ENCODE results near the gene RPS6KA2.

The RPS6KA2 gene

DNA sequence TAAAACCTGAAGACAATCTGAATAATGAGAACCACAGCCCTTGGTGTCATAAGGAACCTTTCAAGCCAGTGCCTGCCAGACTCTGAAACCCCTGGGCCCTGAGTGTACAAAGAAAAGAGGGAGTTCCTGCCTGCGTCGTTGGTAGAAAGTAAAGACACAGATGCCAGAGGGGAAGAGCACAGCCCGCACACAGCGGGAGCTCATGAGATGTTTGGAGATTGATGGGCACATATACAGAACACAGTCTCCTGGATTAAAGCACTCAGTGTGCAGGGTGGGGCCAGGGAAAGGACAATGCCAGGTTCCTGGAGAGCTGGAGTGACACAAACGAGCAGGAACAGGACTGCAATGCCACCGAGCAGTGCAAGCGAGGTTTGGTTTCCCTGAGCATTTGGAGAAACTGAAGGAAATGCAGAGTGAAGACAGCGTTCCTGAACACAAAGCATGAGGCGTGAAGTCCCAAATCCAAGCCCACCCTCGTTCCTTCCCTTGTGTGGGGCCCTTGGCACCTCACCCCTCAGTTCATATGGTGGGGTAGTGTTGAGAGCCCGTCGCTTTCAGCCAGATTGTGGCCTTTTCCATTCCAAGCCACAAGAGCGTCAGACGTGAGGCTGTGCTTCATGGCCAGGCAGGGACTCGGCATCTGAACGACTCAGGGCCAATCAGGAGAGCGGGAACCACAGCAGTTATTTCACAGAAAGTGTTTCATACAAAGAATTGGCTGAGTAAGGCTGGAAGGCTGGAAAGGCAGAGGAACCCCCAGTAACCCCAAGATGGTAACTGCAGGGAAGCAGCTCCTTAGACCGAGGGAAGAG lies 41.0 kb upstream of the RPS6KA2 start:
- H3K4me3 ChIP-seq (ENCODE audit: insufficient read depth, low read depth, low read length, poor library complexity, severe bottlenecking): no peak overlapping the region
- no peaks in the 10 kb centered on the region for H3K27me3 ChIP-seq (replicated peaks; ENCODE audit: control insufficient read depth, insufficient read depth, low read length, poor library complexity, severe bottlenecking)
- no peaks in the 10 kb centered on the region for H3K4me1 ChIP-seq (ENCODE audit: control insufficient read depth, insufficient read depth, low read length, poor library complexity, severe bottlenecking)
- H3K9me3 ChIP-seq (ENCODE audit: control insufficient read depth, low read length): no peaks in the 10 kb centered on the region
- no peaks in the 10 kb centered on the region for H3K36me3 ChIP-seq (ENCODE audit: control insufficient read depth, insufficient read depth, low read length)
- DNase-seq: no peak
- no peak overlapping the region for H3K27ac ChIP-seq (ENCODE audit: insufficient read depth, low read length, poor library complexity, severe bottlenecking)

DNA sequence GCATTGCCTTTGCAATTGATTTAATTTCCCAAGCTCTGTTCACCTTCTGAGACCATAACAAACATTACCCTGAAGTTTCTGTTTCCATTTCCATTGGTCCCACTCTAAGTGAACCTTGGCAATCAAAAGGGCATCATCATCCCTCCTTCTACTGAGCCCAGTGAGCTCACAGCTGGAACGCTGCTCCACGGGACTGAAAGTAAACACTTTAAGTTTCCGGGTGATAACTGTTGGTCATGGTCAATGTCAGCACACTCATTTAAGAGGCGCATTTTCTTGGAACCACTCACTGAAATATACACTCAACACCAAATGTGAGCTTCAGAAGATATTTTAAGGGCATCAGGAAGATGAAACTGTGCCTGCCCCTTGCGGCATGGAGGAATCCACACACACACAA lies 37.1 kb upstream of the RPS6KA2 start:
- DNase-seq: no peak
- H3K4me1 ChIP-seq (ENCODE audit: control insufficient read depth, insufficient read depth, low read length, poor library complexity, severe bottlenecking): no peaks in the 10 kb centered on the region
- no peaks in the 10 kb centered on the region for H3K9me3 ChIP-seq (ENCODE audit: control insufficient read depth, low read length)
- H3K27ac ChIP-seq (ENCODE audit: insufficient read depth, low read length, poor library complexity, severe bottlenecking): no peak overlapping the region
- no peak overlapping the region for H3K4me3 ChIP-seq (ENCODE audit: insufficient read depth, low read depth, low read length, poor library complexity, severe bottlenecking)
- H3K27me3 ChIP-seq (replicated peaks; ENCODE audit: control insufficient read depth, insufficient read depth, low read length, poor library complexity, severe bottlenecking): no peaks in the 10 kb centered on the region
- no peaks in the 10 kb centered on the region for H3K36me3 ChIP-seq (ENCODE audit: control insufficient read depth, insufficient read depth, low read length)

DNA sequence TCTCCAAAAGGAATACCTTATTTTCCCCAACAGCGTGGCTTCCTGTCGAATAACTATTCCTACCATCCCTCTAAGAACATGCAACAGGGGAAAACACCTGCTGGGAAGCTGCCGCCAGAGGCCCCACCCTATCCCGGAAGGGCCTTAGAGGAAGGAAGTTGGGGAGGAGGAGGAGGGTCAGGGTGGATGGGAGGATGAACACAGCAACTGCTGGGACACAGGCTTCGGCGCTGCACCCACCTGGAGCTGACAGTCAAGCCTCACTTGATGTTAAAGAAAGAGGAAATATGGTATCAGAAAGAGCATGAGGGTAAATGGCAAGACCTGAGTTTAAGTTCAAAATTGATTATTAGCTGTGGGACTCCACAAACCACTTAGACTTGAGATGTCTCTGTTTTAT lies 36.5 kb upstream of the RPS6KA2 start:
- no peaks in the 10 kb centered on the region for H3K9me3 ChIP-seq (ENCODE audit: control insufficient read depth, low read length)
- H3K4me1 ChIP-seq (ENCODE audit: control insufficient read depth, insufficient read depth, low read length, poor library complexity, severe bottlenecking): no peaks in the 10 kb centered on the region
- no peak overlapping the region for H3K27ac ChIP-seq (ENCODE audit: insufficient read depth, low read length, poor library complexity, severe bottlenecking)
- no peak for DNase-seq
- H3K36me3 ChIP-seq (ENCODE audit: control insufficient read depth, insufficient read depth, low read length): no peaks in the 10 kb centered on the region
- no peak overlapping the region for H3K4me3 ChIP-seq (ENCODE audit: insufficient read depth, low read depth, low read length, poor library complexity, severe bottlenecking)
- H3K27me3 ChIP-seq (replicated peaks; ENCODE audit: control insufficient read depth, insufficient read depth, low read length, poor library complexity, severe bottlenecking): no peaks in the 10 kb centered on the region

DNA sequence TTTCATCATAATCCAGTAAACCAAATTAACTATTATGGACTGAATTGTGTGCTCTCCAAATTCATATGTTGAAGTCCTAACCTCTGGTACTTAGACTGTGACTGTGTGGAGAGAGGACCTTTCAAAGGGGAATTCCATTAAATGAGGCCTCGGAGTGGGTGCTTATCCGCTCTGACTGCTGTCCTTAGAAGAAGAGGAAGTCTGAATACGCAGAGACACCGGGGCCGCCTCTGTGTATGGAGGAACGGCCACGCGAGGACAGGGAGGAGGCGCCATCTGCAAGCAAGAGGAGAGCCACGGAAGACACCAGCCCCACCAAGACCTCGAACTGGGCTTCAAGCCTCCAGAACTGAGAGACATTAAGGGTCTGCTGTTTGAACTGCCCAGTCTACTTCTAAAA lies 35.6 kb upstream of the RPS6KA2 start:
- no peak for DNase-seq
- no peaks in the 10 kb centered on the region for H3K36me3 ChIP-seq (ENCODE audit: control insufficient read depth, insufficient read depth, low read length)
- H3K9me3 ChIP-seq (ENCODE audit: control insufficient read depth, low read length): no peaks in the 10 kb centered on the region
- H3K4me3 ChIP-seq (ENCODE audit: insufficient read depth, low read depth, low read length, poor library complexity, severe bottlenecking): no peak overlapping the region
- H3K27me3 ChIP-seq (replicated peaks; ENCODE audit: control insufficient read depth, insufficient read depth, low read length, poor library complexity, severe bottlenecking): no peaks in the 10 kb centered on the region
- H3K27ac ChIP-seq (ENCODE audit: insufficient read depth, low read length, poor library complexity, severe bottlenecking): no peak overlapping the region
- no peaks in the 10 kb centered on the region for H3K4me1 ChIP-seq (ENCODE audit: control insufficient read depth, insufficient read depth, low read length, poor library complexity, severe bottlenecking)

DNA sequence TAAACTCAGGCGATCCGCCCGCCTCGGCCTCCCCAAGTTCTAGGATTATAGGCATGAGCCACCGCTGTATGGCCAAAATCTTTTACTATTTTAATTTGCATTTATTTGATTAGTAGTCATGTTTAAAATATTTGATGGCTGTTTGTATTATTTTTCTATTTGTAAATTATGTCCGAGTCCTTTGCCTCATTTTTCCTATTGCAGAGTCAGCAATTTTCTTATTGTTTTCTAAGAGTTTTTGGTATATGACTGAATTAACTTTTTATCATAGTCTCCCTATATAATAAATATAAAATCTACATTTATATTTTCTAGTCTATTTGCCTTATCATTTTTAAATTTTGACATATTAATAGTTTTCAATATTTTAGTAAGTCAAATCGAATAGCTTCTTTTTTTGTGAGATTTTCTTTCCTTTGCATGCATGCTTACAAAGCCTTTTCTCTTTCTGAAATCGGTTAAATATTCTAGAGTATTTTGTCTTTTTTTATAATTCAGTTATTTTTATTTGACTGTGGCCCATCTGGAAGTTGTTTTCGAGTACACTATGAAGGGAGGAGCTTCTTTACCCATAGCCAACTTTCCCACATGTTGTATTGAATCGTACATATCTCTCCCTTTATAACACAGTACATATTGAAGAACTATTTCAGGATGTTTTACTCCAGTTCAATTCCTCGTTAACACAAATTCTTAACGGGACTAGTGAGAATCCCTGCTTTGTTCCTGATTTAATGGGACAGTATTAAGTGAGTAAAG lies 34.5 kb upstream of the RPS6KA2 start:
- no peaks in the 10 kb centered on the region for H3K36me3 ChIP-seq (ENCODE audit: control insufficient read depth, insufficient read depth, low read length)
- no peaks in the 10 kb centered on the region for H3K4me1 ChIP-seq (ENCODE audit: control insufficient read depth, insufficient read depth, low read length, poor library complexity, severe bottlenecking)
- H3K4me3 ChIP-seq (ENCODE audit: insufficient read depth, low read depth, low read length, poor library complexity, severe bottlenecking): no peak overlapping the region
- no peak overlapping the region for H3K27ac ChIP-seq (ENCODE audit: insufficient read depth, low read length, poor library complexity, severe bottlenecking)
- DNase-seq: no peak
- no peaks in the 10 kb centered on the region for H3K9me3 ChIP-seq (ENCODE audit: control insufficient read depth, low read length)
- H3K27me3 ChIP-seq (replicated peaks; ENCODE audit: control insufficient read depth, insufficient read depth, low read length, poor library complexity, severe bottlenecking): no peaks in the 10 kb centered on the region

DNA sequence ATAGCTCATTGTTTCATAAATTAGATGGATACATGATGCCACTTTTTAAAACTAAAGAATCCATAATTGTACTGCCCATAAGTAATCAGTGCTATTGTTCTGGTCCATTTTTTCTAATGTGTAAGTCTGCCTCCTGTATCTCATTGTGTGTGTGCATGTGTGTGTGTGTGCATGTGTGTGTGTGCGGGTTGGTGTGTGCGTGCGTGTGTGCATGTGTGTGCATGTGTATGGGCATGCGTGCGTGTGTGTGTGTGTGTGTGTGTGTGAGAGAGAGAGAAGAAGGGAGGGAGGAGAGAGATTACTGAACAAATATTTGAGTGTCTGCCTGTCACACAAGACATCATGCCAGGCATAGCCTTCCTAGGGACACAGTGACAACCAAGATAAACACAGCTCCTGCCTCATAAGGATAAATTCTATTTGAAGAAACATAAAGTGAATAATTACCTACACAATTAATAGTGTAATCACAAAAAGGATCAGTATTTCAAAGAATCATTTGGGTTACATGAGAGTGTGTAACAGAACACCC lies 33.2 kb upstream of the RPS6KA2 start:
- H3K36me3 ChIP-seq (ENCODE audit: control insufficient read depth, insufficient read depth, low read length): no peaks in the 10 kb centered on the region
- H3K4me1 ChIP-seq (ENCODE audit: control insufficient read depth, insufficient read depth, low read length, poor library complexity, severe bottlenecking): no peaks in the 10 kb centered on the region
- no peaks in the 10 kb centered on the region for H3K9me3 ChIP-seq (ENCODE audit: control insufficient read depth, low read length)
- H3K4me3 ChIP-seq (ENCODE audit: insufficient read depth, low read depth, low read length, poor library complexity, severe bottlenecking): no peak overlapping the region
- no peaks in the 10 kb centered on the region for H3K27me3 ChIP-seq (replicated peaks; ENCODE audit: control insufficient read depth, insufficient read depth, low read length, poor library complexity, severe bottlenecking)
- DNase-seq: no peak
- H3K27ac ChIP-seq (ENCODE audit: insufficient read depth, low read length, poor library complexity, severe bottlenecking): no peak overlapping the region

DNA sequence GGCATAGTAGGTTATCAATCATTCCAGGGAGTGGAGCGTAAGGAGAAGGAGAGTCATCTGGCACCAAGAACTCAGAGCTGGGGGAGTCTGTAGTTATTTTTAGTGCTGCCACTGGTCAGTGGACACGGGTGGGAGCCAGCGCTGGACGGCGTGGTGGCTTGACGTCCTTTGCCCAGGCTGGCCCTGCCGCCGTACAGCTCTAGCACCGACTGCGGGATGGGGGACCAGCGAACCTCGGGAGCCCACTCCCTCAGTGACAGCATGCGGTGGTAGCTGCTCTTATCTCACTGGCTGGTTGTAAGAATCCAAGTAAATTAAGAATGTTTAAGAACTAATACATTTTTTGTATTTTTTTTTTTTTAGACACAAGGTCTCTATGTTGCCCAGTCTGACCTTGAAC lies 32.5 kb upstream of the RPS6KA2 start:
- H3K36me3 ChIP-seq (ENCODE audit: control insufficient read depth, insufficient read depth, low read length): no peaks in the 10 kb centered on the region
- no peaks in the 10 kb centered on the region for H3K27me3 ChIP-seq (replicated peaks; ENCODE audit: control insufficient read depth, insufficient read depth, low read length, poor library complexity, severe bottlenecking)
- DNase-seq: no peak
- H3K27ac ChIP-seq (ENCODE audit: insufficient read depth, low read length, poor library complexity, severe bottlenecking): no peak overlapping the region
- no peaks in the 10 kb centered on the region for H3K4me1 ChIP-seq (ENCODE audit: control insufficient read depth, insufficient read depth, low read length, poor library complexity, severe bottlenecking)
- H3K4me3 ChIP-seq (ENCODE audit: insufficient read depth, low read depth, low read length, poor library complexity, severe bottlenecking): no peak overlapping the region
- no peaks in the 10 kb centered on the region for H3K9me3 ChIP-seq (ENCODE audit: control insufficient read depth, low read length)

DNA sequence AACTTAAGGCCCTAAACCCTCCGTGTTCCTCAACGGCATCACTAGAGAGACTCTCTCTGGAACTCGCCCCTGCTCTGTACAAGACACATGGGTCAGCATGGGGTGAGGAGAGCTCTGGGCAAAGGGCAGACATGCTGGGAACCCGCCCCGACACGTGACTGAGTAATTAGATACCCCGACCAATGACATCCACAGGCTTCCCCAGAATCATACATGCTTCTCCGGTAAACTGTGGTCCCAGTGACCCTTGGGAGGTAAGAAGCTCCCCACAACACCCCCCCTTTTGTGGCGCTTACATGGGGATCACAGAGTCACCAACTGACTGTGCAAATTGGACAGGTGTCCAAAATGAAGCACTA lies 31.7 kb upstream of the RPS6KA2 start:
- Histone ChIP-seq H3K27me3 (replicated peaks; ENCODE audit: control insufficient read depth, insufficient read depth, low read length, poor library complexity, severe bottlenecking) (no peaks in the 10 kb centered on the region), H3K27ac (ENCODE audit: insufficient read depth, low read length, poor library complexity, severe bottlenecking) (no peak overlapping the region), H3K9me3 (ENCODE audit: control insufficient read depth, low read length) (no peaks in the 10 kb centered on the region), H3K4me1 (ENCODE audit: control insufficient read depth, insufficient read depth, low read length, poor library complexity, severe bottlenecking) (no peaks in the 10 kb centered on the region), H3K4me3 (ENCODE audit: insufficient read depth, low read depth, low read length, poor library complexity, severe bottlenecking) (no peak overlapping the region), H3K36me3 (ENCODE audit: control insufficient read depth, insufficient read depth, low read length) (no peaks in the 10 kb centered on the region)
- DNase-seq: no peak

DNA sequence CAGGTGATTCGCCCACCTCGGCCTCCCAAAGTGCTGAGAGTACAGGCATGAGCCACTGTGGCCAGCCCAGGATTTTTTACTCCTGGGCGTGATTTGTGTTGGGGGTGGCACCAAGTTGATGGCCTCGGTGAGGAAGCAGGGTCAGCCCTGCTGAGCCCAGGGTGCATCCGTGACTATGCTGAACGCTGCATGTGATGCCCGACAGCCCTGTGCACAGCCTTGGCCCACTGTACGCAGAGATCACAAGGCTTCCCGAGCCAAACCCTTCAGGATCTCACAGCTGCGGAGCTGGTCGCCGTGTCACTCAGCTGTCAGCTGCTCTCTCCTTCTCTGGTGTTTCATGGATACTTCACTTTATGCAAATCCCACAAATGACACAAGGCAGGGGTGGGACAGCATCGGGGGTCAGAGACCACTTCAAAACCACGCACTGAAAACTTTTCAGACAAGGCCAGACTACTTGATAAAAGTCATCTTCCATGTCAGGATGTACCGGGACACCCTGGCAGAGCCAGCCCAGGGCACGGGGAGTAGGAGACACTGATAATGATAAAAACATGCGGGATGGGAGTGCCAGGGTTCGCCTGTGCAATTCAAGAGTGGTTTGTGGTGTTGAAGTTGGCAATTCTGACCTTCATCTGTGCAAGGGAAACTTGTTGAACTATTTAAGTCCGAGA lies 31.2 kb upstream of the RPS6KA2 start:
- no peaks in the 10 kb centered on the region for H3K27me3 ChIP-seq (replicated peaks; ENCODE audit: control insufficient read depth, insufficient read depth, low read length, poor library complexity, severe bottlenecking)
- no peaks in the 10 kb centered on the region for H3K36me3 ChIP-seq (ENCODE audit: control insufficient read depth, insufficient read depth, low read length)
- H3K9me3 ChIP-seq (ENCODE audit: control insufficient read depth, low read length): no peaks in the 10 kb centered on the region
- H3K4me1 ChIP-seq (ENCODE audit: control insufficient read depth, insufficient read depth, low read length, poor library complexity, severe bottlenecking): no peaks in the 10 kb centered on the region
- no peak overlapping the region for H3K4me3 ChIP-seq (ENCODE audit: insufficient read depth, low read depth, low read length, poor library complexity, severe bottlenecking)
- DNase-seq: no peak
- no peak overlapping the region for H3K27ac ChIP-seq (ENCODE audit: insufficient read depth, low read length, poor library complexity, severe bottlenecking)

DNA sequence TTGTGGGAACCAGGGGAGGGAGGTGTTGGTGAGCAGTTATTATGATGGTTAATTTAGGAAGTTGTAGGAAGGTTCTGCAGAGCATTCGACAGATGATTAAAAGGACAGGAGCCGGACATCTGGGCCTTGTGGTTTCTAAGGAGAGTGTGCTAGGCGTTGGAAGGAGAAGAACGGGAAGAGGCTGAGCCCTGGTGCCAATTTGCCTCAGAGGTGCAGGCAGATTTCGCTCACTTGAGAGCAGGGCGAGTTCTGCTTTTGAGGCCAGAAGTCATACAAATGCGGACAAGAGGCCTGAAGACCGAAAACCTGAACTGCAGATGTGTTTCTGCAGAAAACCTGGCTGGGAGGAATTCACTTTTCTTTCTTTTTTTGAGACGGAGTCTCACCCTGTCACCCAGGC lies 30.5 kb upstream of the RPS6KA2 start:
- Histone ChIP-seq H3K27ac (ENCODE audit: insufficient read depth, low read length, poor library complexity, severe bottlenecking) (no peak overlapping the region), H3K4me3 (ENCODE audit: insufficient read depth, low read depth, low read length, poor library complexity, severe bottlenecking) (no peak overlapping the region), H3K36me3 (ENCODE audit: control insufficient read depth, insufficient read depth, low read length) (no peaks in the 10 kb centered on the region), H3K4me1 (ENCODE audit: control insufficient read depth, insufficient read depth, low read length, poor library complexity, severe bottlenecking) (no peaks in the 10 kb centered on the region), H3K9me3 (ENCODE audit: control insufficient read depth, low read length) (no peaks in the 10 kb centered on the region), H3K27me3 (replicated peaks; ENCODE audit: control insufficient read depth, insufficient read depth, low read length, poor library complexity, severe bottlenecking) (no peaks in the 10 kb centered on the region)
- no peak for DNase-seq
